HG03039 (cell line): ENCODE results near the gene ENTR1.
"Not testable (repeated sequence)": the region's sequence is repeated elsewhere in the genome, so short reads cannot be mapped to it uniquely, and the experiment has no call there.

Experiments used
- ATAC-seq: cut with Tn5 transposase; IDR thresholded peaks from one replicate; pipeline ENCODE4 v1.9.1; 2021; ENCODE audit warnings: mild to moderate bottlenecking, moderate library complexity; ENCODE audit not compliant: unreplicated experiment

Gene ENTR1

DNA sequence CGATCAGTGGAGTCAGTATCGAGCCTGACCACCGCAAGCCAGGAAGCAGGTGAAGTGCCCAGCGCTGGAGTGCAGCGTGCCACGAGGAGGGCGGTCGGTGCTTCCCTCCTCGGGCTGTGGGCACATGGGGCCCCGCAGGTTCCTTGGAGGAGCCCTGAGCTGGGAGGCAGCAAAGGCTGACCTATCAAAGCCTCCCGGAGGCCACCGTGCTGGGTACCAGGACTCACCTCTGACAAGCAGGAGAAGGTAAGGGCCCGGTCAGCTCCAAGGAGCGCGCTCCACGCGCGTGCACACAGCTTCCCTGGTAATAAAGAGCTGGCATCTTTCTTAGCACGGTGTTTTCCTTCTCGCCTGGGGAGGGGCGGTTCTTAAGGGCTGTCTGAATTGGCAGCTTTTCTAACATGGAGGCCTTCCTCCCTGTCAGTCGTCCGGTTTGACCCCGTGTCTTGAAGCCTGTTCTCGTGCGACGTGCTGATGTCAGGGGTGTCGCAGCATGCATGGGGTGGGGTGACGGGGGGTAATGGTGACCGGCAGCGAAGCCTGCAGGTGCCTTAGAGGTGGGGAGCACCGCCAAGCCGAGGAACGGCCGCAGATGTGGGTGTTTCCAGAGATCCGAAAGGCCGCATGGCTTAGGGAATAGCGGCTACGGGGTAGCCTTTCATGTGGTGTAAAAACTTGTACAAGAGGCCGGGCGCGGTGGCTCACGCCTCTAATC is 13.2 kb upstream of the ENTR1 start:
- ATAC-seq, result no peak

- ATAC-seq, result no peak
Measured at GRCh38 chr9:136422876-136423275, 12.5 kb upstream of the ENTR1 start.

- no peak for ATAC-seq
Measured at GRCh38 chr9:136421791-136422190, 11.4 kb upstream of the ENTR1 start.

DNA sequence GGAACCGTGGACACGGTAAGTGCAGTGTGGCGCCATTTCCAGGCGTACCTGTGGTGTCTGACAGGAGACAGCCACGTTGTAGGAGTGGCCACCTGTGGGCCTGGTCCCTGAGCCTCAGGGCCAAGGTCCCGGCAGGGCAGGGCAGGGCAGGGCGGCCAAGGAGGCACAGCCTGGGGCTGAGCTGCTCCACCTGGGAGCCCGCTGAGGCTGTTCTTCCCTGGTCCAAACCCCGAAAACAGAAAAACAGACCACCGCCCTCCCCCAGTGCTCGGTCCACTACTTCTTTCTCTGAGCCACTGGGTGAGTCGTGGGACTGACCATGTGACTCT is 8.6 kb upstream of the ENTR1 start:
- ATAC-seq, result no peak

DNA sequence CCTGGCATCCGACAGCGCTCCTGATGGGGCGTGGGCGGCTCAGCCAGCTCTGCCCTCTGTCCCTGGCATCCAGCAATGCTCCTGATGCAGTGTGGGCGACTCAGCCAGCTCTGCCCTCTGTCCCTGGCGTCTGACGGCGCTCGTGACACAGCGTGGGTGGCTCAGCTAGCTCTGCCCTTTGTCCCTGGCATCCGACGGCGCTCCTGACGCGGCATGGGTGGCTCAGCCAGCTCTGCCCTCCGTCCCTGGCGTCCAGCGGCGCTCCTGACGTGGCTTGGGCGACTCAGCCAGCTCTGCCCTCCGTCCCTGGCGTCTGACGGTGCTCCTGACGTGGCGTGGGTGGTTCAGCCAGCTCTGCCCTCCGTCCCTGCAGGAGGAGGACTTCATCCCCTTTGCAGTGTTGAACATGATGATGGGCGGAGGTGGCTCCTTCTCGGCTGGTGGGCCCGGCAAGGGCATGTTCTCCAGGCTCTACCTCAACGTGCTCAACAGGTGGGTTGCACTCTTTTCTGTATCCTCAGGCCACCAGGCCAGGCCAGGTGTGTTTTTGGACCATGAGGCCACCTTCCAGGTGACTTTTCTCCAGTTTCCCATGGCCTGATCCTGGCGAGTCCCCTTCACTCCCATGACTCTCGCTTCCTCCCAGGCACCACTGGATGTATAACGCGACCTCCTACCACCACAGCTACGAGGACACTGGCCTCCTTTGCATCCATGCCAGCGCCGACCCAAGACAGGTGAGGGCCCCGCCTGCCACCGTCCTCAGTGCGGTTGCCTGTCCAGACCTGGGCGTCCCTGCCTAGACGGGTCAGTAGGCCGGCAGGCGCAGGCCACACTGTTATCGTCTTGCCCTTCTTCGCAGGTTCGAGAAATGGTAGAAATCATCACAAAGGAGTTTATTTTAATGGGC is 8.0 kb upstream of the ENTR1 start:
- no peak for ATAC-seq

GRCh38 chr9:136416914-136417313 is 6.5 kb upstream of the ENTR1 start:
- no peak for ATAC-seq

DNA sequence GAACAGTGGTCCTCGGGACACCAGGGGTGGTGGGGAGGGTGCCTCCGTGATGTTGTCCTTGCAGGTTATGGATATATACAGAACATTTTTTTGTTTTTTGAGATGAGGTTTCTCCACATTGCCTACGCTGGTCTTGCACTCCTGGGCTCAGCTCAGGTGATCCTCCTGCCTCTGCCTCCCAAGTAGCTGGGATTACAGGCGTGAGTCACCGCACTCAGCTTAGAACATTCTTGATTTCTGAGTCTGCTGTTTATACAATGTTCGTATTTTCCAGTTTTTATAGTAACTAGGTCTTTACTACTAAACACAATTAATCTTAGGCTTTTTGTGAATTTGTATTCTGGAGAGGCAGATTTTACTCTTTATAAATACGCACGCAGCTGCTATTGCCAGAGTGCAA is 6.0 kb upstream of the ENTR1 start:
- no peak for ATAC-seq

- no peak for ATAC-seq
Measured at GRCh38 chr9:136412962-136413361, 2.5 kb upstream of the ENTR1 start.

- no peak for ATAC-seq
Measured at GRCh38 chr9:136411378-136411777, 964 bp upstream of the ENTR1 start.

DNA sequence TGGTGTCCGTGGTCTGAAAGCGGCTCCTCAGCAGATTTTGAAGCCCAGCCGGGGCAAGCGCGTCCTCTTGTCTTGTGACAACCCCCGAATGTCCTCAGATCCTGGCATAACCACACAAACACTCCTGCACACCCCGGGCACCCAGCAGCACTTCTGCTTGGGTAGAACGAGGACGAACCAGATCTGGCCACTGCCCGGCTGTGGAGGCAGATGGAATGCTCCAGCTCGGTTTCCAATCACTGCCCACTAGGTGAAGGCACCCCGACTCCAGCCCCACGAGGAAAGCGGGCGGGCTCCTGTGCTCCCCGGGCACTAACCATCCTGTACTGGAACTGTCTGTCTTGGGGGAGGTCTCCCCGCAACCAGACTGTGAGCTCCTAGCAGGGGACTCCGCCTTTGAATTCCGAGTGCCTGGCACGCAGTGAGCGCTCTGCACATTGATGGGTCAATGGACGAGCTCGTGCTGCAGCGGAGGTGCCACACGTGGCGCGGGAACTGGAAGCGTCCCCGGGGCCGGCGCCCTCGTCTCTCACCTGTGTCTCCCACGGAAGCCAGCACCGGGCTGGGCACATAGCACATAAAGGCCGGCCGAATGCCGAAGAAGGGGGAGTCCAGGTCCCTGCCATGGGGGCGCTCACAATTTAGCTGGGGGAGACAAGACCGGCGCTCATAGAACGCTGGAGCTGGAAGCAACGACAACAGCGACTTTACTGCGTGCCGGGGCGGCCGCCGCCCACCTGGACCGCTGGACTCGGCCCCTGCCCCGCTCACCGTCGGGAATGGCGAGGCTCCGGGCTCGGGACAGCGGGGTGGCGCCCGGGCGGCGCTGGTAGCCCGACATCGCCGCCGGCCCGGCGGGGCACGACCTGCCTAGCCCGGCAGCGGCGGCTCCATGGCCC is 608 bp downstream of the ENTR1 start:
- ATAC-seq, result peak; percentile 10

GRCh38 chr9:136407911-136408310 is 2.5 kb downstream of the ENTR1 start:
- ATAC-seq, result no peak

- not testable (repeated sequence) for ATAC-seq
Measured at GRCh38 chr9:136407061-136407460, 3.4 kb downstream of the ENTR1 start.

DNA sequence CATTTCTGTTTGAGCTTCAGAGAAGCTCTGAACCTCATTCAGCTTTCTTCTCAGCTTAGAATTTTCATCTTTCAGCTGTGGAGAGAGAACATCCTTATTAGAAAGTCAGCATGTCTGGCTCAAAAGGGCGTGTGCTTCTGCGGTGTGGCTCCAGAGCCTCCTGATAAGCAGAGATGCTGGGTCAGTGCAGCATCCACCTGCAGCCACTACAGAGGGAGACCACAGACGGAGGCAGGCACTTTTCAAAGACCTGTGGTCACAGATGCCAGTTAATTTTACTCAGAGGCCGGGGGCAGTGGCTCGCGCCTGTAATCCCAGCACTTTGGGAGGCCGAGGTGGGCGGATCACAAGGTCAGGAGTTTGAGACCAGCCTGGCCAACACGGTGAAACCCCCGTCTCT is 4.5 kb downstream of the ENTR1 start:
- ATAC-seq, result not testable (repeated sequence)

GRCh38 chr9:136405481-136405880 is 4.9 kb downstream of the ENTR1 start:
- no peak for ATAC-seq

DNA sequence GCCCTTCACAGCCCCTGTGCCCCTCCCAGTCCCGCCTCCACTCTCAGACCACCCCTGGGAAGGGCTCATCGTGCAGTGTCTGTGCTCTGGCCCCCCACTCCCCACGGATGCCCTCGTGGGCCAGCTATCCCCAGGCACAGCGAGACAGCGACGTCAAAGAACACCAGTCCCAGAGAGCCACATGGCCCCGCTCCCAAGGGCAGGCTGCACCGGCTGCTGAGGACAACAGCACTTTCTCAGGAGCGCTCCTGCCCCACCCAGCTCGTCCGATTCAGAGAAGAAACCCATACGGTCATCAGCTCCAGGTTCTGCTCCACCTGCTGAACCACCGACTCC is 5.6 kb downstream of the ENTR1 start:
- no peak for ATAC-seq

DNA sequence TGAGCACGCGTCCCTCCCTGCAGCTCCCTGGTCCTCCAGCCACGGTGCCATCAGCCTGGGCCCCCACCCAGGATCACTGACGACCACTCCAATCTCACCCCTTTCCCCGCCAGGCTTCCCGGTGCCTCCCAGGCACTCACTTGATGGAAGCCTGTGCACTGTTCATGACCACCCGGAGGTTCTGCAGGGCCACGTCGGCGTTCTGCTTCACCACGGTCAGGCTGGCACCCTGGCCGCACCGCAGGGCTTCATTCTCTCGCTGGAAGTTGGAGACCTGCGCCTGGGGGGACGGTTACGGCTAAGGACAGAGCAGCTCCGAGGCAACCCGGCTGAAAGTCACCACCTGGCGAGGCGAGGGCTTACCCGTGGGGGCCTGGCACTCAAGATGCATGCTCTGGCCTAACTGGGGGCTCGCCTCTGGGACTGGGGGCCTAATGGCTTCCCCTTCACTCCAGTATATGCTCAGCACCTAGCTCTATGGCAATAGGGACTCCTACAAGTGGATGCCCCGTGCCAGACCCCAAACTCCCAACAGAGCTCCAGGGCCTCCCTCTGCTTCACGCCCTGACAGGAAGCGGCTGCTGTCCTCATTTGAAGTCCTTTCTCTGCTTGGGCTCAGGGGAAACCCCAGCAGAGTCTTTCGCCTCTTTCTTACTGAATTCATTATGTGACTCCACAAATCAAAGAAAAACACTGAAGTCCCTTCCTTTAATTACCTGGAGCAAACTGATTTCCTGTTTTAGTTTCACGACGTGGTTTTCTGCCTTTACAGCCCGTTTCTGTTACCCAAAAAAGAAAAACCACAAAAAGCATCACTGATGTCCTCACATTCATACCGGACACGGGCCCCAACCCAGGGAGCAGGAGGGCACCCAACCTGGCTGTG is 6.3 kb downstream of the ENTR1 start:
- no peak for ATAC-seq

GRCh38 chr9:136403538-136403914 is 6.9 kb downstream of the ENTR1 start:
- ATAC-seq, result no peak

DNA sequence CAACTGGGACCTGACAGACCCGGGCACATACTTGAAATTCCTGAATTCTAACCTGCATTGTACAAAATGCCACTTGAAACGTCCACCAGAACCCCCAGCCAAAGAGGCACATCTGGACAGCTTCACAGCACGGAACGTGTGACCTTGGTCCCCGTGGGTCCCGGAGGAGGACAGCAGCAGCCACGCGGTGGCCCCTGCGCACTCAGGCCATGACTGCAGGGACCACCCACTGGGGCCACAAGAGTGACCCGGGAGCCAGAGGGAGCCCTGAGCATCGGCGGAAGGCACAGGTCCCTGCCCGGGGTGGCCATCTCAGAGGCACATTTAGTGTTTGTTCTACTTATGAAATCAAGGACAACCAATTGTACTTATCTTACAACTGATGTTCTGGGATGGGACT is 8.3 kb downstream of the ENTR1 start:
- no peak for ATAC-seq

GRCh38 chr9:136401173-136401922 is 9.1 kb downstream of the ENTR1 start:
- no peak for ATAC-seq
